Measurements from ENCODE around the gene BEGAIN.
"Not testable (repeated sequence)": the region's sequence is repeated elsewhere in the genome, so short reads cannot be mapped to it uniquely, and the experiment has no call there.

The BEGAIN gene

GRCh38 chr14:100534528-100535286, 52.5 kb downstream of the BEGAIN start:
- DNase-seq = no peak

- DNase-seq = no peak
Observed at GRCh38 chr14:100533656-100534485, 53.3 kb downstream of the BEGAIN start.

- DNase-seq = no peak
Observed at GRCh38 chr14:100532906-100533655, 54.1 kb downstream of the BEGAIN start.

- no peak for DNase-seq
Observed at GRCh38 chr14:100532154-100532861, 54.9 kb downstream of the BEGAIN start.

- no peak for DNase-seq
Observed at GRCh38 chr14:100531152-100532121, 55.8 kb downstream of the BEGAIN start.

GRCh38 chr14:100530270-100531072, 56.7 kb downstream of the BEGAIN start:
- DNase-seq = no peak

GRCh38 chr14:100529561-100530031, 57.6 kb downstream of the BEGAIN start:
- no peak for DNase-seq

GRCh38 chr14:100528962-100529560, 58.2 kb downstream of the BEGAIN start:
- no peak for DNase-seq

GRCh38 chr14:100526632-100527031, 60.6 kb downstream of the BEGAIN start:
- DNase-seq = no peak

- DNase-seq = no peak
Observed at GRCh38 chr14:100526057-100526456, 61.2 kb downstream of the BEGAIN start.

GRCh38 chr14:100525615-100526014, 61.6 kb downstream of the BEGAIN start:
- no peak for DNase-seq

- peak; percentile 63 for DNase-seq
Observed at GRCh38 chr14:100524933-100525243, 62.3 kb downstream of the BEGAIN start.

- no peak for DNase-seq
Observed at GRCh38 chr14:100524233-100524932, 62.8 kb downstream of the BEGAIN start.

GRCh38 chr14:100523843-100524169, 63.4 kb downstream of the BEGAIN start:
- no peak for DNase-seq

- DNase-seq = no peak
Observed at GRCh38 chr14:100523131-100523842, 63.9 kb downstream of the BEGAIN start.

- no peak for DNase-seq
Observed at GRCh38 chr14:100522616-100523099, 64.6 kb downstream of the BEGAIN start.

GRCh38 chr14:100506053-100506452, 81.2 kb downstream of the BEGAIN start:
- DNase-seq = not testable (repeated sequence)

- no peak for DNase-seq
Observed at GRCh38 chr14:100504372-100505078, 82.7 kb downstream of the BEGAIN start.

Data from CD4-positive, alpha-beta T cell treated with Interleukin-17A for 4 hours (primary cell).